GM19351 (cell line): ENCODE results near the gene CLEC11A.
"Not testable (repeated sequence)": the region's sequence is repeated elsewhere in the genome, so short reads cannot be mapped to it uniquely, and the experiment has no call there.

Experiments
- ATAC-seq: cut with Tn5 transposase; IDR thresholded peaks from one replicate; pipeline ENCODE4 v1.9.1; 2021; ENCODE audit warnings: mild to moderate bottlenecking, moderate library complexity; ENCODE audit not compliant: unreplicated experiment

Gene CLEC11A

DNA sequence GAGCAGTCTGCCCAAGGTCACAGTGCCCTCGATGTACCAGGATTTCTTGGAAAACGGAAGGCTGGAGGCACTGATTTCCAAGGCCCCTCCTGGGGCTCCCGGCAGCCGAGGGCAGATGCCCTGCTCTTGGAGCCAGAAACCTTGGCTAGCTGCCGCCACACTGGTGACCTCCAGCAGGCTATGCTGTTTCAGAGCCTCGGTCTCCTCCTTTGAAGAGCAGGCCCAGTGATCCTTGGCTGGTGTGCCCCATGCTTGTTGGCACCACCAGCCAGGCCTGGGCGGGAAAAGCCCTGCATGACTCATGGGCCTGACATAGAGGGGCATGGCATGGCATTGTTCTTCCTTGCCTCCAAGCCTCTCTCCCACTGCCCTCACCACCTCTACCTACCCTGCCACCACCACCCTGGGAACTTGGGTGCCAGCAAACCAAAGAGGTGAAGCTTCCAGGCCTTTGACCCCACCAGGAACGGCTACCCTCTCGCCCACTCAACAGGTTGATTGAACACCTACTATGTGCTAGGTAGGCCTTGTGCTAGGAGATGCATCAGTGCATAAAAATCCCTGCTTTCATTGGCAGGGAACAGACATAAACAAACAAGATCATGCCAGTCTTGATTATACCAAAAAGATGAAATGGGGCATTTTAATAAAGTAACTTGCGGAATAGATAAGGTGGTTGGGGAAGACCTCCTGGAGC, 1.6 kb upstream of the CLEC11A start:
- no peak for ATAC-seq

DNA sequence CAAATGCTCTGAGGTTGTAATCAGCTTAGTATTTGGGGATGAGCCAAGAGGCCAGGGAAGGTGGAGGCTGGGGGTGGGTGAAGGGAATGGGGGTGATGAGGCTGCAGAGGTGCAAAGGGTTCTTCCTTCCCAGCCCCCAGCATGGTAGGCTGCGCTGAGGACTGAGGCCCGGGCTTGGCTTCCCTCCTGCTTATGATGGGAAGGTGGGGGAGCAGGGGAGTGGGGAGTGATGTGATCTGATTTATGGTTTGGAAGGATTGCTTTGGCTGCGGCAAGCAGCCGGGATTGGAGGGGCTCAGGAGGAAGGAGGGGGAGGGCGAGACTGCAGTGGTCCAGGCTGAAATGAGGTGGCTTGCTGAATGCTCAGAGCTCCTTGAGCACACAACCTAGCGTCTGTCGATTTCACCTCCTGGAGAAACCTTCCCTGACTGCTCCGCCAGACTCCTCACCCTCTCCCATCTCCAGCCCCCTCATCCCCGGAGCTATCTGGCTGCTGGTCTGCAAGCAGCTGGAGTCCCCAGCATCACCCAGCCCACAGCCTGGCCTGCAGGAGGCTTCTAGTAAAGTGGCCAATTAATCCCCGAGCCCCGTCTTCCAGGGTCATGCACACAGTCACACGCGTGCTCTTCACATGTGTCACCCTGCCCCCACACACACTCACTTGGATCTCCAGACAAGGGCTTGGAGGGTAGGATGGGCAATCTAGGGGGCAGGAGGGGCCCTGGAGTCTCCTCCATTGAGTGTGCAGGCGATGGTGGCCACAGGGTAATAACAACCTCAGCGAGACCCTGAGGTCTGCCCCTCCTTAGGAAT, 757 bp upstream of the CLEC11A start:
- ATAC-seq, result no peak

DNA sequence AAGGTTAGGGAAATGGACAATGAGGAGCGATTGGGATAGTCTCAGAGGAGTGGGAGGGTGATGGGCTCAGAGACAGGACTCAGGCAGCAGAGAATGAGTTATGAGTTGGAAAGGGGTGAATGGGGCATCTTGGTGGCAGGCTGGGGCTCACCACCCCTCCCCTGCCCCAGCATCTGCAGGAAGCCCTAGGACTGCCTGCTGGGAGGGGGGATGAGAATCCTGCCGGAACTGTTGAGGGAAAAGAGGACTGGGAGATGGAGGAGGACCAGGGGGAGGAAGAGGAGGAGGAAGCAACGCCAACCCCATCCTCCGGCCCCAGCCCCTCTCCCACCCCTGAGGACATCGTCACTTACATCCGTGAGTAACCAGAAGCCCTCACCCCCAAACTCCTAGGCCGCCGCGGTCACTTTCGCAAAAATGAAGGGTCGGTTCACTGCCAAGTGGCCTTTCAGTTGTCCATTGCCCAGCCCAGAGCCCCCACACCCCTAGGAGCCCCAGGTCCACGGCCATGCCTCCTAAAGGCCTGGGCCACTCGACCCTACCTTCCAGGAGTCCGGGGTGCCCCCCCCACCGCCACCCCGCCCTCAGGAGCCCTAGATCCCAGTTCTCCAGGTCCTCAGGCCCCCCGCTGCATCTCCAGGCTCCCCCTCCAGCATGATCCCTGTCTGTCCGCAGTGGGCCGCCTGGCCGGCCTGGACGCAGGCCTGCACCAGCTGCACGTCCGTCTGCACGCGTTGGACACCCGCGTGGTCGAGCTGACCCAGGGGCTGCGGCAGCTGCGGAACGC, 764 bp downstream of the CLEC11A start:
- no peak for ATAC-seq

DNA sequence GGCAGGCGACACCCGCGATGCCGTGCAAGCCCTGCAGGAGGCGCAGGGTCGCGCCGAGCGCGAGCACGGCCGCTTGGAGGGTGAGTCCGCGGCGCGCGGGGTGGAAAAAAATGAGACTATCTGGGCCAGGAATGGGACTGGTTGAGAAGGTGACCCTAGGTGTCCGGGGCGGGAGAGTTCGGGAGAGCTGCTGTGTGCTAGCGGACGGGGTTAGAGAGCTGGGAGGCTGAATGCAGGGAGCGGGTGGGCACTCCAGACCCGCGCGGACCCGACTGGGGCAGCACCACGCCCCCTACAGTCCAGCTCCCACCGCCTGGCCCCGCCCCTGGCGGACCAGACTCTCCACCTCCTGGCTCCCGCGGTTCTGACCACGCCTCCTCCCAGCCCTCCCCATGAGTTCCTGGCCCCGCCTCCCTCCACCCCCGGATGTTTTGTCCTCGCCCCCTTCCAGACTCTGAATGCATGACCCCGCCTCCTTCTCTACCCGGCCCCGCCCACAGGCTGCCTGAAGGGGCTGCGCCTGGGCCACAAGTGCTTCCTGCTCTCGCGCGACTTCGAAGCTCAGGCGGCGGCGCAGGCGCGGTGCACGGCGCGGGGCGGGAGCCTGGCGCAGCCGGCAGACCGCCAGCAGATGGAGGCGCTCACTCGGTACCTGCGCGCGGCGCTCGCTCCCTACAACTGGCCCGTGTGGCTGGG, 1.5 kb downstream of the CLEC11A start:
- ATAC-seq, result peak; percentile 89

DNA sequence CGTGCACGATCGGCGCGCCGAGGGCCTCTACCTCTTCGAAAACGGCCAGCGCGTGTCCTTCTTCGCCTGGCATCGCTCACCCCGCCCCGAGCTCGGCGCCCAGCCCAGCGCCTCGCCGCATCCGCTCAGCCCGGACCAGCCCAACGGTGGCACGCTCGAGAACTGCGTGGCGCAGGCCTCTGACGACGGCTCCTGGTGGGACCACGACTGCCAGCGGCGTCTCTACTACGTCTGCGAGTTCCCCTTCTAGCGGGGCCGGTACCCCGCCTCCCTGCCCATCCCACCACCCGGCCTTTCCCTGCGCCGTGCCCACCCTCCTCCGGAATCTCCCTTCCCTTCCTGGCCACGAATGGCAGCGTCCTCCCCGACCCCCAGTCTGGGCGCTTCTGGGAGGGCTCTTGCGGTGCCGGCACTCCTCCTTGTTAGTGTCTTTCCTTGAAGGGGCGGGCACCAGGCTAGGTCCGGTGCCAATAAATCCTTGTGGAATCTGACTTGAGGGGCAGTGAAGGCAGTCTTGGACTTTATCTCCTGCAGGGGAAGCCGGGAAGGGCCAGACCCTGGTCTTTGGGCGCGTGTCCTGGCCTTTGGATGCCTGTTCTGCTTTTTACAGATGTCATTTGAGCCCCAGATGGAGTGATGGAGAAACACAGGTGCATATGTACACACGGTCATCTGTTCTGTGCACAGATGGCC, 2.2 kb downstream of the CLEC11A start:
- ATAC-seq, result peak; percentile 24

DNA sequence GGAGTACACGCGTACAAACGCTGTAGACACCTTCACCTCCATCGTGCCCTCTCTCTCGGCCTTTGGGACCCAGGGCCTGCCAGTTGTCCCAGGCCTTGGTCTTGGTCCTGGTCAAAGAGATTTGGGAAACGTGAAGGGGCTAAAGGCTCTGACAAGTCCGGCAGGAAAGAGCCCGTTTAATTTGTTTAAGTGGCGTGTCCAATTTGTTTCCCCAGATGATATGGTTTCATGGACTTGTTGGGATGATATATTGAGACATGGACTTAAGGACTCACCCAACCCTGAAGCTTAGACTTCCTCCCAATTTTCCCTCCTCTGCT, 2.7 kb downstream of the CLEC11A start:
- ATAC-seq, result no peak

DNA sequence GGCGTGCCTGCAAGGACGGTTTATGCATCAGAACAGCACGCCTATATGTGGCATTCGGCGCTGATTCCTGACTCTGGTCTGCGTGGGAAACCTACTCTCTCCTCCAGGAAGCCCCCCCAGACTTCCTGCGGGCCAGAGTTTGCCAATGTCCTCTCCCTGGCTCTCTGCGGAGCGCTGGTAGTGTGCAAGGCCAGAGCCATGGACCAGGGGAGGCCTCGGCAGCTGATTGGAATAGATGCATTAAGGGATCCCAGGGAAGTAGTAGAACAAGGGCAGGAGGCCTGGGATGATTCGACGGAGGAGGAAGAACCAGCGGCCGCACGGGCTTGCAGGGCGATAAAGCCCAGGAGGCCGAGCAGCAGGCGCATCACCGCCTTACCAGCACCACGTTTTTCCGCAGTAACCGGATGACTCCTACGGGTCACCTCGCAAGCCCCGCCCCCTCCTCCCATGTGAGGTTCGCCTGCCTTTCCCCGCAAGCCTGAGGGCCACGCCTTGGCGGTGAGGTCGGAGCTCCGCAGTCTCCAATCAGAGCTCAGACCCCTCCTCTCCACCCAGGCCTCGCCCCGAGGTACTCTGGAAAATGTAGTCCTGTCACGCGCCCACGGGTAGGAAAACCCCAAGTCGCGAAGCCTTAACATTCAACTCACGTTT, 5.0 kb downstream of the CLEC11A start:
- no peak for ATAC-seq

DNA sequence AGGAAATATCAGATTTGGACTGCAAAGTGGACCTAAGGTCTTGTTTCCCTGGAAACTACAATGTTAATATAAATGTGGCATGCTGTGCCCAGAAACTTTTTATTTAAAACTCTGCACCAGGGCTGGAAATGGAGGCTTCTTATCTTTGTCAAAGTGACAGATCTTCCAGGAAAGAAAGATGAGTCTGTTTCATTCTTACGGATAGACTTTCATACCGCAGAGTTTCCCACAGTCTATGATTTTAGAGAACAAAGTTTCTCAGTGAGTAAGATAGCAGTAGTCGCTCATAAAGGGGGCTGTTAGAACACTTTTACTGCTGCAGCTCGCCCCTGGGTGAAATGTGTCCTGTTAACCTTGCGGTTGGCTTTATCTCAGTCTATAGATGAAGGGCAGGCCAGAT, 6.7 kb downstream of the CLEC11A start:
- ATAC-seq, result no peak

DNA sequence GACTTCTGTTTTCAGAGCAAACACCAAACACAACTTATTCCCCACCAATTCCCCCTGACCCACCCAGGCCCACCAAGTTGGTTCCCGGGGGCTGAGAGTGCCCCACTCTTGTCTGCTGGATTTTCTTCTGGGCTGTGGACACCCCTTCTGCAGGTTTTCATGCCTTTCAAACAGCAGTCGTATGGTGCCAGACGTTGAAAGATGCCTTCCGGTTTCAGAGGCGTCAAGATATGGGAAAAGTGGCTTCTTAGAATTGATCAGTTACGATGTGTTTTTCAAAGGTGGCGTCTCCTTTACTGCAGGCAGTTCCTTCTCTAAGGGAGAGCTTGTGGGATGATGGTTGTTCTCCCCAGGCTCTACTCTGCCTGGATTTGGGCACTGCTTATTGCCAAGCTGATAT, 12.7 kb downstream of the CLEC11A start:
- no peak for ATAC-seq

DNA sequence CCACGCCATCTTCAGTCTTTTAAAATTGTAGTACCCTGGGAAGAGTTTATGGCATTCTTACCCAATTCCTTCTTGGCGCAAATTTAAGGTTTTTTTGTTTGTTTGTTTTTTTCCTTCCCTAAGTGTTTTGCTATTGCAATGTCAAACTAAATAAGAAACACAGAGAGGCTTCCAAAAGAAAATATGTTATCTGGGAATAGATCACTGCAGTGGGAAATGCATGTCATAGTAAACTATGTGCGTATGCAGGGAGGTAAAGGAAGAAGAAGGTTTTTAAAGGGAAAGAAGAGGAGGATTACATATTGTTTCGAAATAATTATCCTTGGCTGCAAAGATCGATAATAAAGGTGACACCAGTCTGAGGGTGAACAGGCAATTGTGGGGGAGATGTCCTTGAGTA, 13.2 kb downstream of the CLEC11A start:
- no peak for ATAC-seq

DNA sequence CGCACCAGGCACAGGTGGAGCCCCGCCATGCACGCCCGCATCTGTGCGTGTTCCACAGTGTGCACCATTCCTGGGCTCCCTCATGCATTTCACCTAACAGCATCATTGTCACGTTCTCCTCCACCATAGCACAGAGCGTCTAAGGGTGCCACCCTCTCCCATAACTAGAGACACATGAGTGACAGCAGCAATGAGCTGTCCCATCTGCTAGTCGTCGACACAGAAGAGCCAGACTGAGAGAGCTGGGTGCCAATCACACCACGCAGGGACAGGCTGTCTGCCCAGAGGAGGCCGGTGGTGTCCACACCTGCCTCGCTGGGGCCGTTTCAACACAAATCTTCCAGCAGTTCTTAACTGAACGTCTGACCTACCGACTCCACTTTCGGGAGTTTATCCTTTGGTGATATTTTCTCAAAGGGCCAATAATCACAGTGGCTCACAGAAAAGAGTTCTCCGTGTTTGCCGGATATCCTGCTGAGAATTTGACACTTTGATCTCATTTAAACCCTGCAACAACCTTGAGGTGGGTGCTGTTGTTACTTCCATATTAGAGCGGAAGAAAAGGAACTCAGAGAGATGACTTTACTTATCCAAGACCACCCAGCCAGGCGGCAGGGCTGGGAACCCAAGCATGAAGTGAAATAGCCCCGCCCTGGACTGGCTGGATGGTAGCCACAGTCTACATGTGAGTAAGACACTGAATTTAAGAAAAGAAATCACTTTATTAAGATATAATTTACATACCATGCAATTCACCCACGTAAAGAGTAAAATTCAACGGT, 16.2 kb downstream of the CLEC11A start:
- ATAC-seq, result no peak

DNA sequence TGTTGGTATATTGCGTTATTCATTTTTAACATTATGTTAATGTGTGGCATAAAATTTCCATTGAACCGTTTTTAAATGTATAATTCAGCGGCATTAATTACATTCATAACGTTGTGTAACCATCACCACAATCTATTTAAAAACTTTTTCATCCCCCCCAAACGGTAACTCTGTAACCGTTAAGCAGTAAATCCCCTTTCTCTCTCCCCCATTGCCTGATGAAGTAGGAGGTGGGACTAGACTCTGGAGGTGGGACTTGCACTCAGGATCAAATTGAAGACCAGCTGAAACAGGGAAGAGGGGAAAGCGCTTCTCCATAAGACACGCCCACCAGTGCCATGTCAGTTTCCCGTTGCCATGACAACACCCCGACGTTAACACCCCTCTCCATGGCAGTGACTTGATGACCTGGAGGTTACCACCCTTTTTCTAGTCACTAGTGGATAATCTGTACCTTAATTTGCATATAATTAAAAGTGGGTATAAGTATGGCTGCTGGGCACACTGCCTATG, 16.8 kb downstream of the CLEC11A start:
- no peak for ATAC-seq

DNA sequence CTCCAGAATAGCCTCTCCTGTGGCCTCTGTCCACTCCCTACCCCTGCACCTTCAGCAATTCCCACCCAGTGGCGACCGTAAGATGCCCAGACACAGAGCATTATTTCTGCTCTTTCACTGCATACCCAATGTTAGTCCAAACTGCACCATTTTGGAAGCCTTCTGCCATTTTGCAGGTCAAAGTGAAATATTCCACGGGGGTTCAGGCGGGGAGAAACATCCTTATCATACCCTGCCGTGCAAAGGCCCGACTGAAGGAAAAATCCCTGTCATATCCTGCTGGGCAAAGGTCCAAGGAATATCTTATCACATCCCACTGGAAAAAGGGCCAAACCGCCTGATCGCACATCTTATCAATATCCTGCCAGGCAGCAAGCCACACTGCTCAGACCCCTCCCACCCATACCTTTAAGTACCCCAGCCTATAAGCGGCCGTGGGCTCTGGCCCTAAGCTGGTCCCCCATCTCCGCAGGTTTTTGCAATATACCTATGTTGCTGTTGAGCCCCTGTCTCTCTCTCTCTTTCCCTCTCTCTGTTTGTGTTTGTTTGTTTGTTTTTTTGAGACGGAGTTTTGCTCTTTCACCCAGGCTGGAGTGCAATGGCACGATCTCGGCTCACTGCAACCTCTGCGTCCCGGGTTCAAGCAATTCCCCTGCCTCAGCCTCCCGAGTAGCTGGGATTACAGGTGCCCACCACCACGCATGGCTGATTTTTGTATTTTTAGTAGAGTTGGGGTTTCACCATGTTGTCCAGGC, 18.2 kb downstream of the CLEC11A start:
- no peak for ATAC-seq

DNA sequence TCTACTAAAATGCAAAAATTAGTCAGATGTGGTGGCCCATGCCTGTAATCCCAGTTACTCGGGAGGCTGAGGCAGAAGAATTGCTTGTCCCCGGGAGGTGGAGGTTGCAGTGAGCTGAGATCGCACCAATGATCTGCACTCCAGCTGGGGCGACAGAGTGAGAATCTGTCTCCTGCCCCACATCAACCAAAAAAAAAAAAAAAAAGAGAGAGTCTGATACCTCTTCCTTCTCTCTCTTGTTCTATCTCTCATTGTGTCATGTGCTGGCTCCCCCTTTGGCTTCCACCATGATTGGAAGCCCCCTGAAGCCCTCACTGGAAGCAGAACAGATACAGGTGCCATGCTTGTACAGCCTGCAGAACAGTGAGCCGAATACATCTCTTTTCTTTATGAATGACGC, 20.4 kb downstream of the CLEC11A start:
- no peak for ATAC-seq

DNA sequence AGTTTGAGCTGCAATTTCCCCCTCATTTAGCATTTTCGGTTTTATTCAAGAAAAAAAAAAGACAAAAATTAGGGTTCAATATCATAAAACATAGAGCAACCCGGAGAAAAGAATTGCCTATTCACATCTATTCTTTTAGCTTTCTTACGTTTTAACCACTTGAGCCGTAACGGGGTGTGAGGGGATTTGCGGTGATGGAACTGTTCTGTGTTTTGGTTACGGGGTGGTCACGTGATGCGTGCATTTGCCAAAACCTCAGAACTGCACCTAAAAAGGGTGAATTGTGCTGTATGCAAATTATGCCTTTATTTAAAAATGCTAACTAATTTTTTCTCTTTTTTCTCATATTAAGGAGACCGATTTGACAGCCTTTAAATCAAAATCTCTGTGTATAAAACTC, 22.1 kb downstream of the CLEC11A start:
- ATAC-seq, result no peak

DNA sequence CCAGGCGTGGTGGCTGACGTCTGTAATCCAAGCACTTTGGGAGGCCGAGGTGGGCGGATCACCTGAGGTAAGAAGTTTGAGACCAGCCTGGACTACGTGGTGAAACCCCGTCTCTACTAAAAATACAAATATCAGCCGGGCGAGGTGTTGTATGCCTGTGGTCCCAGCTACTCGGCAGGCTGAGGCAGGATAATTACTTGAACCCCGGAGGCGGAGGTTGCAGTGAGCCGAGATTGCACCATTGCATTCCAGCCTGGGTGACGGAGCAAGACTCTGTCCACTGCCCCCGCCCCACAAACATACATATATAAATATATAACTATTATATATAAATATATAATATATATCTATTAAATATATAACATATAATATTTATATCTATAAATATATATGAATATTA, 24.0 kb downstream of the CLEC11A start:
- ATAC-seq, result not testable (repeated sequence)

DNA sequence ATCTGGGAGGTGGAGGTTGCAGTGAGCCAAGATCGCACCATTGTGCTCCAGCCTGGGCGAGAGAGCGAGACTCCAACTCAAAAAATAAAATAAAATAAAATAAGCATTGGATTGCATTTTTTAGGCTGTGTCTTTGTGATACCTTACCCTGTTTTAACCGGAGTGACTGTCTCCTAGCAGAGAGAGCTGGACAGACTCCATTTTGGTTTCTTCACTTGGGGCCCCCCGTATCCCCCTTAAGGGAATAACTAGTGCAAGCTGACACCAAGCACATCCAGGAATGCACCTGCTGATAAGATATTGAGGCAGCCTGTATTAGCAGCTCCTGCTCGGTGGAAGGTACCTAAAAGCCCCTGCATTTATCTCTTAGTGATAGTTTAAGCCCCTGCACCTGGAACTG, 26.3 kb downstream of the CLEC11A start:
- ATAC-seq, result no peak

DNA sequence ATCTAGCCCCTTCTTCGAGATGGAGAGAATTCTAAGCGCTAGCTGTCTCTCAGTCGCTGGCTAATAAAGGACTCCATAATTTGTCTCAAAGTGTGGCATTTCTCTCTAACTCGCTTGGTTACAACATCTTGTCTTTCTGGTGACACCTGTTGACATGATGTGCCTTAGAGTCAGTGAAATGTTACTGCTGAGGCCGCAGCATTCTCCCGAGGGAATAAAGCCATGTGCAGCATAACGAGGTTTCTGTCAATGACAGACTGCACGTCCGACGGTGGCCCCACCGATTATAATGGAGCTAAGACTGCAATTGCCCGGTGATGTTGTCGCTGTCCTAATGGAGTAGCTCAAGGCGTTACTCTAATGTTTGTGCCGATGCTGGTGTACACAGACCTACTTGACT, 26.8 kb downstream of the CLEC11A start:
- ATAC-seq, result no peak
